ENCODE measurements around the gene IQCK.

The IQCK gene

DNA sequence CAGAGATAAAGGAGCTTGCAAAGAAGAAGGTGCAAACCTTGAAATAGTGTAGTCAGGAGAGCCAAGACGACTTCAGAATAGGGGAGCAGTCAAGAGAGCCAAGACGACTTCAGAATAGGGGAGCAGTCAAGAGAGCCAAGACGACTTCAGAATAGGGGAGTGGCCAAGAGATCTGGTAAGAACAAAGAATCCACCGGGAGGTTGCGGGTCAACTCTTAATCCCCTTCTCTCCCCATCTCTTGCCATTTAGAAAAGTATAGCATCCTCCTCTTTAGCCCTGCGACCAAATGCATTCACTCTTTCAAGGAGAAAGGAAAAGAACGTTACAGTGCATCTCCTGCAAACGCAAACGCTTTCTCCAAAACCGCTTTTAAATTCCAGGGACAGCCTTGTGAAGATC is 757 bp upstream of the IQCK start:
- DNase-seq (ENCODE audit: low read depth in 2 of 2), result no peak

DNA sequence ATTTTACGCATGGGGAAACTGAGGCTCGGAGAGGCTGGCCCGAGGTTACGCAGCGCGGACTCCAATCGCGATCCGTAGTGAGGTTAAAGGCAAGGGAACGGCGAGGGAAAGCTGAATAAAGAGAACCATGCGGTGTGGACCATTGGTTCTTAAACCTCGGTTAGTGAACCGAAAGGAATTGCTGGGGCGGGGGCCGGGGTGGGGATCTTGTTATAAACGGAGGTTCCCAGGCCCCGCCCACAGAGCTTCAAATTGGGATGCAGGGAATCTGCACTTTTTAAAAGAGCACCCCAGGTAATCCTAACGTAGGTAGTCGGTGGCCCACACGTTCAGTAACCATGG is 524 bp downstream of the IQCK start:
- DNase-seq (ENCODE audit: low read depth in 2 of 2), result peak in 1 of 2 experiments; percentile 6

DNA sequence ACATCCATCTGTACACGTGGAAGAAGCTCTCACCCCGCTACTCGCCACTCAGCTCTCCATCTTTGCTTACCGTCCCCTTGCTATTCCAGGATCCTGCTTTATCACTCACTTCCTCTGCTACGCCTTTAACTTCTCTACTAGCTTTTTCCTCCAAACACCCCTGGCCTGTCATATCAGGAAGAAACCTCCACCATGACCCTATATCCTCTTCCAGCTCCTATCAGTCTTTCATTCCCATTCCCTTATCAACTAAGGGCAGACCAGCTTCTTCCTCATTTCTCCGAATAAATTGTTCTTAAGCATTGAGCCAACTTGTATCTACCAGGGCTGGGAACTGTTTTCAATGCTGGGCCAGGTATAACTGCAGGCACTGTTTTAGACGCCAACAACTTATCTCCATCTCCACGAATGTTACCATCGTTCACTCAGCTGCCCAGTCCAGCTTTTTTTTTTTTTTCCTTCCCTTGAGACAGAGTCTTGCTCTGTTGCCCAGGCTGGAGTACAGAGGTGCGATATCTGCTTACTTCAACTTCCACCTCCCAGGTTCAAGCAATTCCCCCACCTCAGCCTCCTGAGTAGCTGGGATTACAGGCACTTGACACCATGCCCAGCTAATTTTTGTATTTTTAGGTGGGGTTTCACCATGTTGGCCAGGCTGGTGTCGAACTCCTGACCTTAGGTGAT is 4.3 kb downstream of the IQCK start:
- no peak for DNase-seq (ENCODE audit: low read depth in 2 of 2)

DNA sequence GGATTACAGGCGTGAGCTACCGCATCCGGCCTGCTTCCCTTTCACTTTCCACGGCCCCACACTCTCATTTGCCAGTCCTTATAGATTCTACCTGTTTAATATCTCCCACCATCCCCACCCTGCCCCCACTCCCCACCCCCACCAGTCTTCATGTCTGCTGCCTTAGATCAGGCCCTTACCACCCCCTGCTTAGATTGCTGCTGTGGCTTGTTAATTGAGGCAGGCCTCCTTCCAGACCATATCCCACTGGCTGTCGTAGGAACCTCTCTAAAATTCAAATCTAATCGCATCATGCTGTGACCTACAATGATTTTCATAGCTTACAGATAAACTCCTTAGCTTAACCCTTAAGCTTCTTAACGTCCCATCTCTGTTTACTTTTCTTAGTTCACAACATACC is 4.9 kb downstream of the IQCK start:
- DNase-seq (ENCODE audit: low read depth in 2 of 2), result no peak

DNA sequence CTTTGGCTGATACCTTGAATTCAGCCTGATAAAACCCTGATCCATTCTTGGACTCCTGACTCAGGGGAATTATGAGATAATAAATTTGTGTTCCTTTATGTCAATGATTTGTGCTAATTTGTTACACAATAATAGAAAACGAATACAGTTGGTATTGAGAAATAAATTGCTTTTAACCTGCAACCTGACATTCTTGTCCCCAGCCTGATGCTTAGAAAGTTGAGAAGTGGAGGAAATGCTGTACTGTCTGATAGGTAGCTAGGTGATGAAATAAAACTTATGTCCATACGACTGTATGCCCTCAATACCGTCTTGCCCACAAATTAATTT is 10.5 kb downstream of the IQCK start:
- no peak for DNase-seq (ENCODE audit: low read depth in 2 of 2)

DNA sequence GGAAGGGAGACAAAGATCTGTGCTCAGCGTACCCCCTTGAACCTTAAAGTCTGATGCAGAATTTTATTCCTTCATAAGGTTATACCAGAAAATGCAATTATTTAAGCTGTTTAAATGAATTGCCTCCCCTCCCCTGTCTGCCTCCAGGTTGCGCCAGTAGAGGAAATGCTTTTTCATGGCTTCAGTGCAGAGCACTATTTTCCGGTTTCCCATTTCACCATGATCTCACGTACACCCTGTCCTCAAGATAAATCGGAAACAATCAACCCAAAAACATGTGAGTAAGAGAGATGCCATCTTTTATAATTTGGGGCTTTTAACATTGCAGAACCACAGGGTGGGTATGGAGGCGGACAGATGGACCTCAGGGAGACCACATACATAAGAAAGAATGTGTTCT is 15.5 kb downstream of the IQCK start:
- DNase-seq (ENCODE audit: low read depth in 2 of 2), result no peak

DNA sequence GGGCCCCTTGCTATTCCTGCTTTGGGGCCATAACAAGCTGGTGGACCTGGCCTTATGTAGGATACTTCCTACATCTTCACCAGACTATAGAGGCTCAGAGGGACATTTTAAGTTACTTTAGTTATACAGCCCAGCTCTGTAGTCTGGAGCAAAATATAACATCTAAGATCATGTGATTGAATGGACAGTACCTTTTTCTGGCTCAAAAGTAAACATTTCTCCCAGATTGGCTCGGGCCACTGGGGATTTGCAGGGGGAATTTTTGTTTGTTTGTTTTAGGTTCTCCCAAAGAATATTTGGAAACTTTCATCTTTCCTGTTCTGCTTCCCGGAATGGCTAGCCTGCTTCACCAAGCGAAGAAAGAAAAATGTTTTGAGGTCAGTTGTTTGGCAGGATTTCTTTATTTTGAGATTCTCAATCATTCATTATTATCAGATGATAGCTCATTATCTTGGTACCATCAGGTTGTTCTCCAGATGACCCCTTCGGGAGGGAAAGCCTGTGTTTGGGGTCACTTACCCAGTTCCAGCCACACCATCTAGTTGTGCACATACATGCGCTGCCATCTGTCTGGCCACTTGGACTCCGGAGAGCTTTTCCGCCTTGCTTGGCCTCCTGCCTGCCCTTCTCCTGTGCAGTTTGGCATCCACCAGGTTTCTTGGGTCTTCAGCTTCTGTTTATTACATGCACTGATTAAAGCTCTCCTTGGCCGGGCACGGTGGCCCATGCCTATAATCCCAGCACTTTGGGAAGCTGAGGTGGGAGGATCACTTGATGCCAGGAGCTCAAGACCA is 17.2 kb downstream of the IQCK start:
- DNase-seq (ENCODE audit: low read depth in 2 of 2), result no peak

DNA sequence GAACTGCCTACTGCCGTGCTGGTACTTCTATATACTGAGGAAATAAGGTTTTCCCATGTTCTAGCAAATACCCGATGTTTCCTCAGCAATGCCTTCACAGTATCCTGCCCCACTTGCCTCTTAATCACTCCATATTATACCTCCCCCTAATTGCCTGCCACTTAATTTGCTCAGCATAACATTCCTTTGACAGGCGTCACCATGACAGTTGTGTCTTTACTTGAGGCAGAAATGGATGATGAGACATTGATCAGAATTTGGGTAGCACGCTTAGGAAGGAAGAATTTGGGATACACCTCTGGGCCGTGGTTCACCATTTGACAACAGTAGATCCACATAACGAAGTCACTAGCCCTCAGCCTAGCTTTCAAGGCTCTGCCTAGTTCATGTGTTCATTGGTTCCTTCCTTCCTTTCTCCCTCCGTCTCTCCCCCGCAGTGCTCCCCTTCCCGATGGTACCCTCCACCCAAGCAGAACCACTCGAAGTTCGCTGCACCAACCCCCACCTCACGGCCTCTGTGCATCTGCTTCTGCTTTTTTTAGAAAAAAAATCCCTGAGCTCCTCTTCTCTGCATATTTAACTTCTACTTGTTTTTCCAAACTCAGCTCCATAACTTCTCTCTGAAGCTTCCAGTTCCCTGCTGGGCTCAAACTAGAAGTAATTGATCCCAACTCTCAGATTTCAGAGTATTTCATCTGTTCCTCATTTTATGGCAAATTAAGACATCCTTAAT is 19.4 kb downstream of the IQCK start:
- no peak for DNase-seq (ENCODE audit: low read depth in 2 of 2)

DNA sequence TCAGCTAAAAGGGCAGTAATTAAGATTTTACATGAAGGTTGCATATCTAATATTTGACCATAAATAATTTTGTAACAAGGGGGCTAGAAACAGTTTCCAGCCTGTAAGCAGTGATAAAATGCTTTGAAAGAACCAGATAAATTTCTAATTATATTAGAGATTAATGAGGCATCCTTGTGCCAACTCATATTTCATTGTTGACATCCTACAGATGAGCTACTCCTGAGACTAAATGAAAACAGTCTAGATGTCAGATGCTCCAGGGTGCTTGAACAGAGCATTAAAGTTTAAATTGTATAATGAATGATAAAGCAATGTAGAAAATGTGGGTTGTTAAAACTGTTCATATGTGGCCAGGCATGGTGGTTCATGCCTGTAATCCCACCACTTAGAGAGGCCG is 23.3 kb downstream of the IQCK start:
- no peak for DNase-seq (ENCODE audit: low read depth in 2 of 2)

DNA sequence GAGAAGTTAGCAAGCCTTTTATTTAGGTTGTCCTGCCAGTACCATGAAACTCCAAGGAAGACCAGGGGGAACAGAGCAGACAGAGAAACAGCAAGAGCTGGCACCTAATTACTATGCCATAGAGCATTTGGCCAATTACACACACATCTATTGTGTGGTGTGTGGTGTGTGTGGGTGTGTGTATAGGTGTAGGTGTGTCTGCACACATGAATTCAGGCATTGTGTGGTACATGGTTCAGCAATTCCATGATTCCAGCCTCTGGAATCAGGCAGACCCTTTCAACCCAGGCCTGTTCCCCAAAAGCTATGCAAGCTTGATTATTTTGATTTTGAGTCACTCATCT is 25.7 kb downstream of the IQCK start:
- no peak for DNase-seq (ENCODE audit: low read depth in 2 of 2)

DNA sequence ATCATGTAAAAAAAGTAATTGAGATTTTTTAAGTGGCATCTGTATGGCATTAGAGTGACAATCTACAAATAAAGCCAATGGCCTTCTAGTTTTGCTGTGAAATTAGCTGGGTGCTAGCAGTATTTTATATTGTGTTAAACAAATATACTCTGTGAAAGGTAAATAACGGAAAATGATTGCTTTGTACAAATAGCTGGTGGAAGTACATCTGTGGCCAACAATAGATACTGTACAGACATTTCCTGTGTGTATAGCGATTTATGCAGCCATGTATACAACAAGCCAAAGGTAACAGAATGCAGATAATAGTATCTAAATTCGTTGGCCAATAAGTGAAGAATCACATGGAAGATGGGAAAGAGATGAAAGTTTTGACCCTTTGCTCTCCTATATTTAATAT is 26.6 kb downstream of the IQCK start:
- DNase-seq (ENCODE audit: low read depth in 2 of 2), result no peak

DNA sequence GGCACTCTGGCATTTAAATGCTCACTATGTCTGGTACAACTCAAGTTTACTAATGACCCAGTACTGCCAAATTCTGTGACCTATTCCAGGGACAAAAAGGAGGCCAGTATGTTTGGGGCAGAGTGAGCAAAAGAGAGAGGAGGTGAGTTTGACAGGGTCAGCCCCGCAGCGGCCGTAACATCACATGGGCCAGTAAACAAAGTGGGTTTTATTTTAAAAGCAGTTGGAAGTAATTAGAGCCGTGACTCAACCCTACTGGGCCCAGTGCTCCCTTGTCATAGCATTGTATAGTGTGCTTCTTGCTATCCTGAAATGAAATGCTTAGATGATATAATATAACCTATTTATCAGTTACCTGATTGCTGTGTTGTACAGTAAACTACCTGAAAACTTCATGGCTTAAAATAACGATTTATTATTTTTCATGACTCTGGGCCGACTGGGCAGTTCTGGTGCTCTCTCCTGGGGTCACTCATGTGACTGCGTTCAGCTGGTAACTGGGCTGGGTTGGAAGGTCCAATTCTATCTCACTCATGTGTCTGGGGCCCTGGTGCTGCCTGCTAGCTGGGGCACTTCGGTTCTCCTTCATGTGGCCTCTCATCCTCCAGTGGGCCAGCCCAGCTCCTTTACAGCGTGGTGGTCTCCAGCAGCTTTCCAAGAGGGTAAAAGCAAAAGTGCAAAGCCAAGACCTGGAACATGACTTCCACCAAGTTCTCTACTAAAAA is 27.4 kb downstream of the IQCK start:
- DNase-seq (ENCODE audit: low read depth in 2 of 2), result no peak

DNA sequence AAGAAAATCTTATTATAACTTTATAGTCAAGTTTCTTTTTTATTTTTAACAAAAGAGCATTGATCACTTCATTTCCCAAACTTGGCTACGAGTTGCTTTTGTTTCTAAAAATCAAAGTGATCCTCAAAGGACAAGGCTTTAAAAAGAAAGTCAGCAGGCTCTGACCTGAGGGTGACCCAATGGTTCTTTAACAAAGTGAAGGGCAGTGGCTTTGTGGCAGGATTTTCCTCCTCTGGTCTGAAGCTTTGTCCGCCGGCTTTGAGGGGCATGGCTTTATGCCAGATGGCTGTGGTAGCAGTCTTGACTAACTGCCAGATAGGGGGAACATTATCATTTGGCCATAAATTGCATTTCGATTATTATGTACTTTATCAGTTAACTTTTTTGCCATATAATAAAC is 28.5 kb downstream of the IQCK start:
- DNase-seq (ENCODE audit: low read depth in 2 of 2), result no peak

DNA sequence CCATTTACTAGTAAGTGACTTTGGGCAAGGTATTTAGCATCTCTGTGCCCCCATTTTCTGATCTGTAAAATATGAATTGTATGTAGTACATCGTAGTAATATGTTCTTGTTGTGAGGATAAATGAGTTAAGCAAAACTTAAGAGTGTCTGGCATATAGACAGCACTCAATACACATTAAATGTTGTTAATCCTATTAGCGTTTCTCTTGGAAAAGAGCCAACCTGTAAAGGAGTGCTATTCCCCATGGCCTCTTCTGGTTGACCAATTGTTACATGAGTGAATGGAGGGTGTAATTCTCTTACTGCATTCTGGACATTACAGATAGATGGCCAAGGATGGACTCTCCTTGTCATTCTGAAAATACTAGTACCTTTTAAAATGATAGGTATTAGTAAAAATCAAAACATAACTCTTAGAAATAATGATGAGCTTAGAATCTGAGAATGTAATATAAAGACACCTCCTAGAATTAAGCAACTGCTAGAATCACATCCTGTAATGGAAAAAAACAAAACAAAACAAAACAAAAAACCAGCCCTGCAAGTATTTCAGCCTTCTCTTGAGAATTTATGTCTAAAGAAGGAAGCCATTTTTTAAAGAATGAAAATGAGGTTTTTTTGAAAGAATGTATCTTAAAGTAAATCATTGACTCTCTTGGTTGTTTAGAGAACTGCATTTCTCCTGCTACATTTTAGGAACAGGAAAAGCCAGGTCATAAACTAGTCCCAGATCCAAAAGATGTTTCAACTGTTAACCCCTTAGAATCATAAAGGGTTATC is 30.5 kb downstream of the IQCK start:
- no peak for DNase-seq (ENCODE audit: low read depth in 2 of 2)

DNA sequence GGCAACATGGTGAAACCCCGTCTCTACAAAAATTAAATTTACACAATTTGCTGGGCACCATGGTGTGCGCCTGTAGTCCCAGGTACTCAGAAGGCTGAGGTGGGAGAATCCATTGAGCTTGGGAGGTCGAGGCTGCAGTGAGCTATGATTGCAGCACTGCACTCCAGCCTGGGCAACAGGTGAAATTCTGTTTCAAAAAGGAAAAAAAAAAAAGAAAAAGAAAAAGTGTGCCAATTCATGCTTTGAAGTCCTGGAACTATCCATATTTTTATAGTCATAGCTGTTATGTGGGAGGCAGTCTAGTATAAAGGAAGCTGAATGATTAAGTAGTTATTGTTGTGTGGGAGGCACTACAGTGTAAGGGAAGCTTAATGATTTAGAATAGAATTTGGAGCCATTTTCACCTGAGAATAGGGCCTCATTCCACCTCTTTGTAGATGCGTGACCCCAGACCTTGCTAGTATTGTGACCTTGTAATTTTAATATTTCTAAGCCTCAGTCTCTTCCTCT is 31.6 kb downstream of the IQCK start:
- no peak for DNase-seq (ENCODE audit: low read depth in 2 of 2)

DNA sequence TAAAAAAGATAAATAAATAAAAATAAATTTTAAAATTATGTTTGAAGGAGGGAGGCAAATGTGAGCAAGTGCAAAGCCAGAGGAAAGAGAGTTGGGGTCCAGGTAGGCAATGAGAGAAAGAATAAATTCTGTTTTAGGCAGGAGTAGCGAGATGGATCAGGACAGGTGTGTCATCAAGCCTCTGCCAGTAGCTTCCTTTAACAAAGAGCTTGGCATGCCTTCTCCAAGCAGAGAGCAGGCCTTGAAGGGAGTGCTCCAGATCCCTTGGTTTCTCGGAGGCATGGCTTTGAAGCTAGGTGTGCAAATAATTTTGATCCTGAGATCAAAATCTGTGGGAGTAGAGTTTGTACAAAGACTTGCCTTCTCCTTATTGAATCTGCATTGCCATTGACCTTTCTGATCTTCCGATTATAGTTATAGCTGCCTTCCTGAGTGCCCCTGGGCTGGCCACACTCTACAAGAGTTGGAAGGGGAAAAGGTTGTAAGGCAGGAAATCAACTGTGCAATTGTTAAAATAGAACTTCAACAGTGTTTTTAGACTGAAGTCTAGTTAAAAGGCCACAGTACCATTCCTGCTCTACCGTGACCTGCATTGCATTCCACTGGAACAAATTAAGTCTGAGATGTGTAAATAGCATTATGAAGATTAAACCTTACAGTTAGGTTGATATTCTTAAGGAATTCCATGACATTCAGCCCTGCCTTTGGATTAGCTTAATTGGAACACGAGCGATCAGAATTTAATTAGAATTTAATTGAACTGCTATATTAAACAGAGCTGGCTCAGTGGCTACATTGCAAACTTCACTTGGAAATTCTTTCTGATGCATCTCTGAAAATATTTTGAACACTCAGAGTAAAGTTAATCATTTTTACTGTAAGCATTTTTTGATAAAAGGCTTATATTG is 33.7 kb downstream of the IQCK start:
- no peak for DNase-seq (ENCODE audit: low read depth in 2 of 2)

DNA sequence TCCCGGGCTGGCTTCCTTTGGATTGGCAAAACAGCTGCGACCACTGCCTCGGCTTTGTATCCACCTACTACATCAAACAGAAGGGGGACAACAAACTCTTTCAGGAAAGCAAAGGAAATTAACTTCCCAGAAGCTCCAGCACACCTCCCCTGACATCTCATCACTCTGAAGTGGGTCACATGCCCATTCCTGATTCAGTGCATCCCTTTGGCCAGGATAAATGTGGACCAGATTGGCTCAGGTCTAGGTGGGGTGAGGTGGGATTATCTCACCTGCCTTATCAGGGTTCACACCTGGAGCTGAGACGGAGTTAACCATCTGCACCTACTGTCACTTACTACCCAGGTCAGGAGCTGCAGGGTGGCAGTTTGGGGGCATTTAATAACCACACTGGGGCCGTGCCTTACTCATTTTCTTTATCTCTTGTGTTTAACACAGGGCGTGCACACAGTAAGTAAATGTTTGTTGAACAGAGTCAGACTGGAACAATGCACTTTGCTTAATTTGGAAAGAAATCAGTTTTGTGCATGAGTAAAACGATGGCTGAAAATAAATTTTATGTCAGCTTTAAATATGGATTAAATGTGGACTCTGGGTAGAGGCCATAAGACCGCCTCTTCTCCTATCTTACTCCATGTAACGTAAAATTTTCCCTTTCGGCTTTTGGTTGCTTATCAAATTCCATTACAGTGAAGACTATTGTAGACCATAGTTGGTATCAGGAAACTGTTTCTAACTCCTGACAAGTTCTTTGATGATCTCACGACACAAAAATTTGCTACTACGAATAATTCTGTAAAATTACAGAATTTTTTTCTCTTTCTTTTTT is 36.0 kb downstream of the IQCK start:
- no peak for DNase-seq (ENCODE audit: low read depth in 2 of 2)

DNA sequence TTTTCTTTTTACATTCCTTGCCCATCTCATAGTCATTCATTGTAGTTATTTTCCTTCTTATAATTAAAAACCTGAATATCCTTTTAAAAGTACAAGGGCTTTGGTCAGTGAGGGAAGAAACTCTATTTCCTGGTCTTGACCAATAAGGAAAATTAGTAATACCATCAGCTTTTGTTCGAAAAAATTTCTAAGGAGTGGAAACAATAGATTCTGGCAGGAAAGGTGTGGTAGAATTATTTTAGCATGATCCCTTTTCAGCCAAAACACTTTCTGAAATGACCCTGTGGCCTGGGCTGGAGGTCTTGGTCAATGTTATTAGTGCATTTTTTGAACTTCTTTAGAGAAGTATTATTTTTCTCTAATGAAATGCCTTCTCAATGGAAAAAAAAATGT is 36.6 kb downstream of the IQCK start:
- no peak for DNase-seq (ENCODE audit: low read depth in 2 of 2)

DNA sequence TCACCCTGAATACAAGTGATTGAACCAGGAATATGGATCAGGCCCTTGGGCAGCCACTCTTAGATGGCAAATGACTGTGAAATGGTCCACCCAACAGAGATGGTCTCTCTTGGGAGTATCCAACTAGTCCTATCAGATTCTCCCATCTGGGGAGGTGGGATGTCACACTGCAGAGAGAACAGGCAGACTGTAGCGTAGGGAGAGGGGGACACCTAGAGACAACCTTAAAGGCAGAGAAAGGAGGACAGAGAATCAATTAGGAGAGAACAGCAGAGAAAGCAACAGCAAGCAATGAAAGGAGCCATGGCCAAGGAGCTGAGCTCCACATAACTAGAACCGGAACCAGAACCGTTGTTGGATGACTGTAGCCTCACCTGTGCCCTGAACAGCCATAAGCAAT is 37.2 kb downstream of the IQCK start:
- DNase-seq (ENCODE audit: low read depth in 2 of 2), result no peak

DNA sequence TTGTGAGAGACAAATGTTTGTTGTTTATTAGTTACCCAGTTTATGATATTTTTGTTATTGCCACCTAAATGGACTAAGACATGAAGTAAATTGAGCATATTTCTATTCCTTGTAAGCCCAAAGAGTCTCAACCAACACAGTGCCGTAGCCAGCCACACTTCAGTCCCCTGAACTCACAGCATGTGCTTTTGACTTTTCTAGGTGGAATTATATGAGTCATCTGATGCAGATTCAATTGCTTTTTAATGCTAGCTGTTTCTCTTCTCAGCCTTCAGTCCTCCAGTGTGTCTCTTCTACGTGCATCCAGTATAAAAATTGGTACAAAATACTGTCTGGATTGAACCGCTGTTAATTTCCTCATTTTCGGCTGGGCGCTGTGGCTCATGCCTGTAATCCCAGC is 39.0 kb downstream of the IQCK start:
- DNase-seq (ENCODE audit: low read depth in 2 of 2), result no peak
